GM19455 (cell line): ENCODE results near the gene POLN.
"Not testable (repeated sequence)": the region's sequence is repeated elsewhere in the genome, so short reads cannot be mapped to it uniquely, and the experiment has no call there.

Source experiments
- ATAC-seq: cut with Tn5 transposase; IDR thresholded peaks from one replicate; pipeline ENCODE4 v1.9.1; 2021; ENCODE audit not compliant: unreplicated experiment

The POLN gene

DNA sequence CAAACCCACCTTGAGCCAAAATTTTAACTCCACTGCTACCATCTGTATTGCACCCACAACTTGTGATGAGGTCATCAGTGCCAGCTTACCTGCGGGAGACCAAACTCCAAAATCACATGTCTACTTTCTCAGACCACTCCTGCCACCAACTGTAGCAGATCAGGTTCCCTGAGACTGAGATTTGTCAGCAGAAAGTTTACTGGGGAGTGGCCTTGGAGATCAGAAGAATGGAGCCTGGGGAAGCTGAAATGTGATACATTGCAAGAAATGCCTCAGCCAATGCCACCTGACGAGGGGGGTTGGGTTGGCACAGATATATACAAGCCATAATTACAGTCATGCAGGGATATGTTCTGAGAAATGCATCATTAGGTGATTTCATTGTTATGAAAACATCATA lies 19.1 kb downstream of the POLN start:
- no peak for ATAC-seq

DNA sequence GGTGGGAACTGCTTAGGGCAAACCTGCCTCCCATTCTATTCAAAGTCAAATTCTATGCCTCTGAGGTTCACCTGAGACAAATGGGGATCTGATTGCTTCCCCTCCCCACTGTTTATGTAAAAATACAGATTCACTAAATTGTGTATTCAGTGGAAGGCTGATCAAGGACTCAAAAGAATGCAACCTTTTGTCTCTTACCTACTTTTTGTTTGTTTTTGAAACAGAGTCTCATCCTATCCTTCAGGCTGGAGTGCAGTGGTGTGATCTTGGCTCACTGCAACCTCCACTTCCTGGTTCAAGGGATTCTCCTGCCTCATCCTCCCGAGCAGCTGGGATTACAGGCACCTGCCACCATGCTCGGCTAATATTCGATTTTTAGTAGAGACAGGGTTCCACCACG lies 20.5 kb downstream of the POLN start:
- ATAC-seq = not testable (repeated sequence)

DNA sequence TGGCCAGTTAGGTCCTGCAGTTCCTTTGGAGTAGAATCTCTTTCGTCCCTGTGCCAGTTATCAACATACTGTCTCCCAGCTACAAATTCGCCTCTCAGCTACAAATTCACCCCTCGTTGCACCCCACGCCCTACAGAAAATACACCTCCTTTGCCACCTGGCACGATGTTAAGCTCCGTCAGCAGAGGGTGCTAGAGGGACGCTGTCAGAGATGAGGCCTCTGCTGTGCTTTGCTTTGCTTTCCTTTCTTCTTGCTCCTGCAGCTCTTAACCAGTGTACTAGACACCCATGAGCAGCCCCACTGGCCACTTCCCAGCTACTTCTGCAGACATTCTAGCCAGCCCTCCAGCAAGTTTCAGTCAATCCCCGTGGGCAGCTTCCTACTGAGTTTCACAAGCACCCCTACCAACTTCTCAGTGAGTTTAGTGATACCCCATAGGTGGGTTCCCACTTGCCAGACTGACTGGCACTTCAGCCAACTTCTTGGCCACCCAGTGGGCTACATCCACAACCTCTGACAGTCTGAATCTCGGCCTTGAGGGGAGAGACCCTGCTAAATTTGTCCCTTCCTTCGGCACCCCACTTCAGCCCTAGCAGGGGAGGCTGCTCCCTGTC lies 21.8 kb downstream of the POLN start:
- no peak for ATAC-seq

DNA sequence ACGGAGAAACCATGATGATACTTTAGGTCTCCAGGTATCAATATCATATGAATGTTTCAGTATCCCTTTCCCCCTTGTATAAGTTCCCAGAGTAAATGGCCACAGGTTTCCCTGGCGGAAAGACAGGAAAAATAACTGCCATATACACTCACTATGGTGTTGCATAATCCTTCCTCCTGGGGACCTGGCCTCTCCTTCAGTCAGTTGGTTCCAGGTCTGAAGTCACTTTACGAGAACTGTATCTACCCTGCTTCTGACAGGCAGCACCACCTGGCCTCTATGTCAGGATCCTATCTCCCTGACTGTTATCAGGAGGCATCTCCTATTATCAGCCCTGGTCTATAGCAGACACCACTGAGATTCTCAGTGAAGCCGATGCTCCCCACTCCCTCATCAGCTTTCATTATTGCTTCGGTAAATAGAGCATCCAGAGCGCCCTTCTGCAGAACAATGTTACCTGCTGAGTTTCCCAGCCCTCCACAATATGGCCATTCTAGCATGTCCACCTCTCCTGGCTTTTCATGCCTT lies 22.6 kb downstream of the POLN start:
- no peak for ATAC-seq

DNA sequence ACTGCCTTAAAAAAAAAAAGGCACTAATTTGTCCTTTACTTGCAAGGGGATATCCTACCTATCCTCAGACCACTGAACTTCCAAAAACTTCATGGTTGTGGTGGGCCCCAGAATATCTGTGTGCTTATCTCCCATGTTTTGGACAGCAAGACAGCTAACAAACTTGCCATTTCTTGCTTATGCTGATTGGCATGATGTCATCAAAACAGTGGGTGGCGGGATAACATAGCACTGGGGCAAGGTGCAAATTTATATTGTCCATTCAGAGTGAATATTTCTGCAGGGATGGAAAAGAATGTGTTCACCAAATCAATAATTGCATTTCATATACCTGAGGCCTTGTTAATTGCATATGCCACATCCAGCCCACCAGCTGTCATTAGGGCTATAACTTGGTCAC lies 23.5 kb downstream of the POLN start:
- ATAC-seq = no peak

DNA sequence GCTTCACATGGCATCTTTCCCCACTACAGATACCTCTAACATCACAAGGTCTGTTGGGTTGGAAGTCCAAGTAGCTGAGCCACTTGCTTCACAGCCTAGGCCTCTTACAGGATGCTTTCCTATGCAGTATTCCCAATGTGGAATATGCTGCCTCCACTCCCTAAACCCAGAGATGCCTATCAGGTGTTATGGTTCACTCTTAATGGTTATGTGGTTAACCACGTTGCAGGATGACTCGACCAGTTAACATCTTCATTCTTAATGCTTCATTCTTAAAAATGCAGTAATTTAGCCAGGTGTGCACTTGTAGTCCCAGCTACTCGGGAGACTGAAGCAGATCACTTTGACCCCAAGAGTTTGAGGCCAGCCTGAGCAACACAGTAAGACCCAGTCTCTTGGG lies 24.2 kb downstream of the POLN start:
- ATAC-seq = no peak

DNA sequence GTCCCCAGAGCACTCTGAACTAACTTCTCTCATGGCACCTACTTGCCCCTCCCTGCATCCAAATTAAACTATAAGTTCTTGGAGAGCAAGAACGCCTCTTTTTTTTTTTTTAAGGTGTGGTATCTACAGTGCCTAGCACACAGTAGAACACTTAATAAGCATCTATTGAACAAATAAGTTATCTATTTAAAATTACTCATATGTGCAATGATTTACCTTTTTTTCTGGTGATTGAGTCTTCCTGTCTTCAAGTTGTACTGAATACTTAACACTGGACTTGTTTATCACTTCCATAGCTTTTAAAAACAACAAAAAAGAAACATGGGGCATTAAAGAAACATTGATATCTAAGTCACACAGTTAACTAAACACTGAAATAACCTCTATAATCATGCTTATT lies 29.1 kb downstream of the POLN start:
- ATAC-seq = no peak

DNA sequence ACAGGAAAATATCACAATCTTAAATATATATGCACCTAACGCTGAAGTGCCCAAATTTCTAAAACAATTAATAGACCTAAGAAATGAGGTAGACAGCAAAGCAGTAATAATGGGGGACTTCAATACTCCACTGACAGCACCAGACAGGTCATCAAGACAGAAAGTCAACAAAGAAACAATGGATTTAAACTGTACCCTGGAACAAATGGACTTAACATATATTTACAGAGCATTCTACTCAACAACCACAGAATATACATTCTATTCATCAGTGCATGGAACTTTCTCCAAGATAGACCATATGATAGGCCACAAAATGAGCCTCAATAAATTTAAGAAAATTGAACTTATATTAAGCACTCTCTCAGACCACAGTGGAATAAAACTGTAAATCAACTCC lies 39.1 kb downstream of the POLN start:
- ATAC-seq = not testable (repeated sequence)

DNA sequence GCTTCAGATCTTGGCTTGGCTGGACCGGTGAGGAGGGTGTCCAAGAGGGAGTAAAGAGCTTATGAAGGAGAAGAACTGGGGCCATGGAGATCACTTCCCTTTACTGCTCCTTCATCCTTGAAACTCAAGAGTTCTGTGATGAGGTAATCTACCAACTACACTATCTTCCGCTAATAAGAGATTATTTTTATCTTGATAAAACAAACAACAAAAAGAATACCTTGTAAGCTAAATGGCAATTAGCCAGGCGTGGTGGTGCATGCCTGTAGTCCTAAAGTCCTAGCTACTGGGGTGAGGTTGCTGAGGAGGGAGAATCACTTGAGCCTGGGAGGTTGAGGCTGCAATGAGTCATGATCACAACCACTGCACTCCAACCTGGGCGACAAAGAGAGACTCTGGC lies 47.4 kb downstream of the POLN start:
- ATAC-seq = no peak

DNA sequence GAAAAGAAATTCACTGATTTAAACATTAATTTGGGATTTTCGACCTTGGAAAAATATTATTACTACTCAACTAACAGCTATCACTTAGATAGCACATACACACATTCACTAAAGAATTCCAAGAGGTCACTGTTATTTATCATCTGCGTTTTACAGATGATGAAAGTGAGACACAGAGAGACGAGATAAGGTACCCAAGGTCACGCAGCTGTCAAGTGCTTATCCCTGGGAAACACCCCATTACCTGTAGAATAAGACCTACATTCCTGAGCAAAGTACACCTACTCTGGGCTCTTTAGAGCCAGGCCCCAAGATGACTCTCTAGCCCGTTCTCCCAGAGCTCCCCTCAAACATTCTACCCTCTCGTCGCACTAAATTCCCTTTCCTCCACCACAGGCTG lies 48.6 kb downstream of the POLN start:
- ATAC-seq = no peak

DNA sequence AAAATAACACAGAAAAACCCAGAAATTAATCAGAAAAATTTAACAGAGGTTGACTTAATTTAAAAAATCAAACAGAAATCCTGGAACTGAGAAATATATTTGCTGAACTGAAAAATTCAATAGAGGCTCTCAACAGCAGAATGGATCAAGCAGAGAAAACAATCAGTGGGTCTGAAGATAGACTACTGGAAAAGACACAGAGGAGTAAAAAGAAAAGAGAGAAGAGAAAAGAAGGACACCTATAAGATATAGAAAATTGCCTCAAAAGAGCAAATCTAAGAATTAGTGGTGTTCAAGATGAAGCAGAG lies 55.1 kb downstream of the POLN start:
- ATAC-seq = no peak

DNA sequence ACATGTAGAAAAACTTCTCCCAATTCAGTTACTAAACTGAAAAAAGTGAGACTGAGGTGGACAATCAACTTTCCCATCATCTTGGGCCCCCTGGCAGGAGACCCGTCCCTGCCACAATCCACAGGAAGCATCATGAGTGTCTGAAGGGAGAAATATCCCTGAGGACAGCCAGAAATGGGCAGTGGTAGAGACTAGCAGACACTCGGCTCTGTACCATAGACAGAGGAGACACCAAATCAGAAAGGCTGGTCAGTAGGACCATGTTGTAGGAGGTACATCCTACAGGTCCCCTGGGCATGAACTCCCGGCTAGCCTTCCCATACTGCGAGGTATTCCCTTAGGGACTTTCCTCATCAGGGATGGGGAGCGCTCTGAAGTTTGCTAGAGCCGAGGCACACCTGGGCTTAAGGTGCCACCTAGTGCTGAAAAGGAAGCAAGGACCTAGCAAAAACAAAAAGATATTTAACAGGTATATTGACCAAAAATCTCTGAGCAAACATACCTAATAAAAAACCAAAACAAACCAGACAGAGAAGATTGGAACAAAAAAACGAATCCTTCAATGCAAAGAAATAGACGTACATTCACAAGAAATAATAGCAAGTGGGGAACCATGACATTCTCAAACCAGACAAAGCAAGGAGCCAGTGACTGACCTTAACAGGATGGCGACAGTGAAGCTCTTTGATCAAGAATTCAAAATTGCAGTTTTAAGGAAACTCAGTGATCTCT lies 55.6 kb downstream of the POLN start:
- no peak for ATAC-seq

DNA sequence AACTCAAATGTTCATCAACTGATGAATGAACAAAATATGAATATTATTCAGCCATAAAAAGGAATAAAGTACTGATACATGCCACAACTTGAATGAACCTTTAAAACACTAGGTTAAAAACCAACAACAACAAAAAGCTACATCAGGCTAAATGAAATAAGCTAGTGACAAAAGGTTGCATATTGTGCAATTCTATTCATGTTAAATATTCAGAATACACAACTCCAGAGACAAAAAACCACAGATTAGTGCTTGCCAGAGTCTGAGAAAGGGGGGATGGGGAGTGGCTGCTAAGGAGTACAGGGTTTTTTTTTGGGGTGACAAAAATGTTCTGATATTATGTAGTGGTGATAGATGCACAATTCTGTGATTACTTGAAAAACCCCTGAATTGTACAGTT lies 58.5 kb downstream of the POLN start:
- no peak for ATAC-seq

DNA sequence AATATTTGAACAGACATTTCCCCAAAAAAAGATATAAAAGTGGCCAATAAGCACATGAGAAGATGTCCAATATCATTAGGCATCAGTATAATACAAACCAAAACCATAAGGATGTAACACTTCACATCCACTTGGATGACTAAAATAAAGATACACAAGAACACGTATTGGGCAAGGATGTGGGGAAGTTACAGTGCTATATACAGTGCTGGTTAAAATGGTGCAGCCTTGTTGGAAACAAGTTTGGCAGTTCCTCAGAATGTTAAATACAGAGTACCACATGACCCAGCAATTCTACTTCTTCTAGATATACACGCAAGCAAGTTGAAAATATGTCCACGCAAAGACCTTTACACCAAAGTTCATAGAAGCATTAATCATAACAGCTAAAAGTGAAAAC lies 58.9 kb downstream of the POLN start:
- ATAC-seq = no peak

DNA sequence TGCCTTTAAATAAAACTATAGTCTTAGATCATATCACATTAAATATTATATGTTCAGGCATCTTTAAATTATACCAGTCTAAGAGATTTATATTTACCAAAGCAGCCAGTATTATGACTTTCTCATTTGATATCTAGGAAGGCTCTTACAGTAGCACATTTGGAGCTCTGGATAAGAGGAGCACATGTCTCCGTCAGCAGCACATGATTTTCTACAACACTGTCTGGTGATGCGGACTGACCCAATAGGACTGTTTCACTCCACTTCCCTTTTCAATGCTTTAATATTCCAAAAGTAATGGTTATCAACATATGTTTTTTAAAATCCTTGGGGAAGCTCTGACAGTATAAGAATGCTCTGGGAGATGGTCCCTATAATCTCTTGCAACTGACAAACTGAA lies 61.5 kb downstream of the POLN start:
- no peak for ATAC-seq

DNA sequence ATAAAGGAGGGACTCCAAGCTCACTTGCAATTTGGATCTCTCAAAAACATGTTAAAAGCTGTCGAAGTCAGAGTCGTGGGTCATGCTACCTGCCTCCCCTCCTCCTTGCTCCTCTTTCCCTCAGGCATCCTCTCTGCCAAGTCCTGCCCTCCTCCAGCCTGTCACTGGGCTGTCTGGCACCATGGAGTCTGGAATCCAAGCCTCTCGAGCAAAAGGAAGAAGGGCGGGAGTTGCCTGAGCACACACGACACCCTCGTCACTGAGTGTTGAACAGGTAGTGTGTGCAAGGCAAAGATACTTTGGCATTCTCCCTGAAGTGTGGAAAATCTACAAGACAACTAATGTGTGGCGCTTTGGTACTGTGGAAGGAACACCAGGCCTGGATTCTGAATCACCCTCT lies 62.2 kb downstream of the POLN start:
- no peak for ATAC-seq

DNA sequence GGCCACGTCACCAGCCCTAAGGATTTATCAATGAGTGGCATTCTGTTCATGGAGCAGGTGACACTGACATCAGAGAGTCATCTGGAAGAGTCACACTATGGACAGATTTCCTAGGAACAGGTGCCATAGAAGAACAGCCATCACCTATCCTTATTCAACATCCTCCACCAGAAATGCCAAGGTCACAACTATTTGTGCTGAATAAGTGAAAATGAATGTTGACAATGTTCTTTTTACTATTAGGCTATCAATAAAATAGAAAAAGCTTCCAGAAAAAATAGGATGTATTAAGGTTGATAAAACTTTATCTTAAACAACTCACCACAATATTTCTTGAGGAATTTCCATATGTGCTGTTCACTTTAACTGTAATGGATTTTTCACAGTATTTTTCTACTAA lies 62.9 kb downstream of the POLN start:
- no peak for ATAC-seq

DNA sequence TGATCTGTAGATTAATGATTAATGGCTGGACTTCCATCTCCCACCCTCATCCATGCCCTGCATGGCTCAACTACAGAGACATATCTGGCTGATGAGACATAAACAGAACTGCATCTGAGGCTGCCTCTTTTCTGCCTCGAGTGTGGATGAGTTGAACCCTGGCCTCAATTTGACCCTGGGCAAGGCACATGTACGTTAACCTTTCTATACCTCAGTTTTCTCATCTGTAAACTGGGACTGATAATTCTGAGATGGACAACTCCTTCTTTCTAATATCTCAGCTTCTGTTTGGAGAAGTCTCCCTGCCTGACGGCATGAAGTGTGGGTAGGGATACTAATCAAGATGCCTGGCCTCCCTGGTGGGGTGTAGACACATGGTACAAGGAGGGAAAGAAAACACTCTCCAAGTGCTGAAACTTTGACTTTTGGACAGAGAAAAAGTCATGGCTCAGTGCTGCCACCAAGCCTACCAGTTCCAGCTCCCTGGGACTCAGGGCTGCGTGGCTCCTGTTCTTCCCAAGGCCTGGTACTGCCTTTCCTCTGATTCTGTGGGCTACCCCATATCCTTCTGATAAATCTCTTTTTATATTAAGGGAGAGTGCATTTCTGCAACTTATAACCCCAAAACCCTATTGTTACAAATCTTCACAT lies 64.4 kb downstream of the POLN start:
- ATAC-seq = no peak

DNA sequence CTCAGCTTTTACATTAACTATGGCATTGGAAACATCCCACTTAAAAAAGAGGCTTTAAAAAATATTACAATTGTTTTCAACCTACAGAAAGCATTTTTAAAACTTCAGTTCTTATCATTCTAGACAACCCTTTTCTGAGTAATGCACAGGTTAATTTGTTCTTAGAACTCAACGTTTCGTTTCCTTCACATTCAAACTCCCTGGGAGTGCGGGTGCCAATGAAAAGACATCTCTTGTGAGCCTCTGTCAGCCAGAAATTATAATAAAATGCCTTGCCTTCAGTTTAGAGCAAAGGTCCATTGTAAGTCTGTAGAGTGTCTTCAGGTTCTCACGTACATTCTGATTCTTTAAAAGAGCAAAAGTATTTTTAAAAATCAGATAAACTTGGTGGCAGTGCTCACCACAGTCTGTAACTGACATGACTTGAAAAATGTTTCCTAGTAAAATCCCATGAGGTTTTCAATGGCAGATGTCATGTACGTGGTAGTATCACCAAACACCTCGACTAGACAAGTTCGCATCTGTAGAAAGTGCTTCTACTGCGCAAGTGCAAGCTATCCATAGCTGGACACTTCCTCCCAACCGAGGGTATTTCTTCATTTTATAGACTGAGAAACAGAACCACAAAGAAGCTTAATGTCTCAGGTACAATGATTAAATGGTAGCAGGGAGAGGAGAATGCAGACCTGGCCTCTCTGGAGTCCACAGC lies 65.8 kb downstream of the POLN start:
- ATAC-seq = no peak

DNA sequence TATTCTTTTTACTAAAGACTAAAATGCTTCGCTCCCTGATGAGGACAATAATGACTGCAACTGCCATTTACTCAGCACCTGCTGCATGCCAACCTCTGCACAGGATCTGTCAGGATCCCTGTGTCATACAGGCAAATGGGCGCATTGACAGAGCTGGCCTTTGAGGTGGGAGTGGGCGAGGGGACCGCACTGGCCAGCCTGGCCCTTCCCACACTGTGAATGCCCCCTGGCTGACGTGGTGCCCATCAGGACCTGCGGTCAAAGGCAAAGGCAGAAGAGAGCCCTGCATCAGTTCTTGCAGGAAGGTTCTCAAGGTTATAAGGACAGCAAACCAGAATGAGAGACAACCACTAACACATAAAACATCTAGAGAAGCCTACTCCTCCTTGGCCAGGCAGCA lies 67.9 kb downstream of the POLN start:
- ATAC-seq = no peak

DNA sequence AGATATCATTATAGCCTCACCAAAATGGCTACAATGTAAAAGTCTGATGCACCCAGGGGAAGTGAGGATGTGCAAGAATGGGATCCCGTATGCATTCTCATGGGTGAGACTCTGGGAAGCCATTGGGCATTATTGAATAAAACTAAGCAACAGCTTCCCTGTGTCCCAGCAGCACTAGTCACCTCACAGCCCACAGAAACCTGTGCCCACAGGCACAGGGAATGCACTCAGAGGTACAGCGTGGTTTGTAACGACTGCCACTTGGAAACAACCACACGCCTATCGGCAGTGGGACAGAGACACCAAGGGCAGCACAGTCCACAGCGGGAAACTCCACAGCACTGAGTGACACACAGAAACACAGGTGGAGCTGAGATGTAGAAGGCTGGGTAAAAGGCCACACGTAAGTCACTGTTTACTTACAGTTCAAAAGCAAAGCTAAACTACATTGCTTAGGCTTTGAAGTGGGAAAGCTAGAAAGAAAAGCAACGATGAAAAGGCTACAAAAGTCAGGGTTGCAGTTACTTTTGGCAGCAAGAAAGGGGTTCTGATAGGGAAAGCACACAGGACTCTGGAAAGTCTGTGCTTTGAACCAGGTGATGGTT lies 69.2 kb downstream of the POLN start:
- no peak for ATAC-seq
